GM21737 (cell line): Measurements from ENCODE around the gene POLR2F.
"Not testable (repeated sequence)": the region's sequence is repeated elsewhere in the genome, so short reads cannot be mapped to it uniquely, and the experiment has no call there.

Source experiments
- ATAC-seq: cut with Tn5 transposase; IDR thresholded peaks from one replicate; pipeline ENCODE4 v1.9.1; 2021; ENCODE audit warnings: mild to moderate bottlenecking, moderate library complexity; ENCODE audit not compliant: unreplicated experiment

Gene POLR2F

DNA sequence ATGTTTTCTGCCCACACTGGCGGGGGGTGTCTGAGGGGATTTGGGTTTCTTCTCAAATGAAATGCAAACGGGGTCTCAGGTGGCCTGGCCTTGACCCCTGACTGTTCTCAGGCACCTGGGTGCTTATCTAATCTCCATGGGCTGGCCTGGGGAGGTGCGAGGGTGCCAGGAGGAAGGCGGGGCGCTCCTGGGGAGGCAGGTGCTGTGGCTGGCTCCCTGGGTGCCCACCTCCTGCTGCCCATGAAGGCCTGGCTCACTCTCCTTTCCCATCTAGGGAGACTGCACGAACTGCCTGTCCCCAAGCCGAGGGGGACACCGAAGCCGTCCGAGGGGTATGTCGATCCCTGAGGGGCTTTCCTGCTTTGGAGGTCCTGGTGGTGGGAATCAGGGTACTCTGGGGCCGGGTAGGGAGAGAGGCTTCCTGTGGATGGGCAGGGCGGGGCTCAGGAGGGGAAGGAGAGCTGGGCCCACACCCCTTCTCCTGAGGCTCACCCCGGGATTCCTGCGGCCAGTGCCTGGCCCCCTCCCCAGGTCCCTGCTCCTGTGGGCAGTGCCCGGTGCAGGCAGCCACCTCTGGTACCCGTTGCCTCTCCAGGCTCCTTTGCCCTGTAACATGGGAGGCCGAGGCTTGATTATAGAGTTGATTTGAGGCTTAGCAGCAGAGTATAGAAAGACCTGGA lies 29.0 kb upstream of the POLR2F start:
- no peak for ATAC-seq

DNA sequence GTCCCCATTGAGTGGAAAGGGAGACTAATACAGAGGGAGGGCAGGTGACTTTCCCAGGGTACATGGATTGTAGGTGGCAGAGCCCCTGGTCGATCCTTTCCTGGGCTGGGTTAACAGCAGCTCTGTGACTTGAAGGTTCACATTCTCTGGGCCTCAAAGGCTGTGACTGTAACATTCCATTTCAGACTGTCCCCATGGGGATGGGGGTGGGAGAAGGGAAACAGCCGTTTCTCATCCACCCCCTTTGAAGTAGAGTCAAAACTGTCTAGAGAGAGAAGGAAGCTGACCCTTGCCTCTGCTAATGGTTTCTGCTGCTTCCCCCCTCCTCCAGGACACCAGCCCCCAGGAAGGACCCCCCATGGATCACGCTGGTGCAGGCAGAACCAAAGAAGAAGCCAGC lies 28.2 kb upstream of the POLR2F start:
- ATAC-seq: no peak

DNA sequence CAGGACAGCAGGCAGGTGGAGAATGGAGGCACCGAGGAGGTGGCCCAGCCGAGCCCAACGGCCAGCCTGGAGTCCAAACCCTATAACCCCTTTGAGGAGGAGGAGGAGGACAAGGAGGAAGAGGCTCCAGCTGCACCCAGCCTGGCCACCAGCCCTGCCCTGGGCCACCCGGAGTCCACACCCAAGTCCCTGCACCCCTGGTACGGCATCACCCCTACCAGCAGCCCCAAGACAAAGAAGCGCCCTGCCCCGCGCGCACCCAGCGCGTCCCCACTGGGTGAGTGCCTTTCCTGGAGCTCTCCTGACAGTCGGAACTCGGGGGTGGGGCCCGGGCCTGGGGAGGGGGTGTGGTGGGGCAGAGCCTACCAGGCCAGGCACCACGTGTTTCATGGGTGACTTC lies 27.7 kb upstream of the POLR2F start:
- no peak for ATAC-seq

DNA sequence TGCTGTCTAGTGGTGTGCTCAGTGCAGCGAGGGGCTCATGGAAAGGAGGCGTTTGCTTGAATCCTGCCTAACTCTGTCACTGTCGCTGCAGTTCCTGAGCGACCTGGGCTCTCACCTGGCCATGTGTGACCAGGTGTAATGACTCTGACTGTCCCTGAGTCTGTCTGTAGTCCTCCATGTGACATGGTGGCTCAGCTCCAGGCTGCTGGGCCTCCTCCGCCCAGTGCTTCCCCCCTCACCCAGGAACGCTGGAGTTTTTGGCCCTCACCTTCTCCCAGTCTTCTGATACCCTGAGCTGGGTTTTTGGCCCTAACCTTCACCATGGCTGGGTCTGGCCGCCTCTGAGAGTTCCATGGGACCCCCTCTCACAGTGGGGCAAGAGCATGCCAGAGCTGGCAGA lies 27.1 kb upstream of the POLR2F start:
- ATAC-seq: no peak

DNA sequence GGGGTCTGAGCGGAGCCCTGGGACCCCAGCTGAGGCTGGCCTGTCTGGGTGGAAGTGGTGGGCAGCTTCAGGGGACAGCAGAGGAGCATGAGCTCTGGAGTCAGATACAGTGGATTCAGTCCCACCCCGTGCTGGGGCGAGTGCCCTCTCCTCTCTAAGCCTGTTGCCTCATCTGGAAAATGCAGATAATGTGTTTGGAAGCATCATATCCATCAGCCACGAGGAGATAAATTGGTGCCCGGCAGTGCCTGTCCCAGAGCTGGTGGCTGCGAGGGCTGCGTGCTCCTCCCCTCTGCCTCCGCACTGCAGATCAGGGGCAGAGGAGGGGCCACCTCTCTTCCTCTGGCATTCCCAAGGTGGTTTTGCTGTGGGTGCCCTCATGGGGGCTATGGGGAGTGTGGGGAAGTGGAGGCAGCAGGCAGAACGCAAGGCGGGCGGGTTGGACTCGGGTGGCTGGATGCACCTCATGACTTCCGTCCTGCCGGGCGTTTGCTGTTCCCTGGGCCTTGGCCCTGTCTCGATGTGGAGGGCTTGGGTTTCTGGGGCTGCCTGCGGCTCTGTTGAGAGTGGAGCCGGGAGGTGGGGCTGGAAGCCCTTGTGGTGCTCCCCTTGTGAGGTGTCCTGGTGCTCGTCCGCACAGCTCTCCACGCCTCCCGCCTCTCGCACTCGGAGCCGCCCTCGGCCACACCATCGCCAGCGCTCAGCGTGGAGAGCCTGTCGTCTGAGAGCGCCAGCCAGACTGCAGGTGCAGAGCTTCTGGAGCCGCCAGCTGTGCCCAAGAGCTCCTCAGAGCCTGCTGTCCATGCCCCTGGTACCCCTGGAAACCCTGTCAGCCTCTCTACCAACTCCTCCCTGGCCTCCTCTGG lies 26.5 kb upstream of the POLR2F start:
- ATAC-seq: no peak

DNA sequence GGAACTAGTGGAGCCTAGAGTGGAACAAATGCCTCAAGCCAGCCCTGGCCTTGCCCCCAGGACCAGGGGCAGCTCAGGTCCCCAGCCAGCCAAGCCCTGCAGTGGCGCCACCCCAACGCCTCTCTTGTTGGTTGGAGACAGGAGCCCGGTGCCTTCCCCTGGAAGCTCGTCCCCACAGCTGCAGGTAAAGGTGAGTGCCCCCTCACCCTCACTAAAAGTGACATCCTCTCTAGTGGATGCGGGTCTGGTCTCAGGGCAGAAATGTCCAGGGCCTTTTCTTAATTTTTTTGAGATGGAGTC lies 25.9 kb upstream of the POLR2F start:
- ATAC-seq: no peak

DNA sequence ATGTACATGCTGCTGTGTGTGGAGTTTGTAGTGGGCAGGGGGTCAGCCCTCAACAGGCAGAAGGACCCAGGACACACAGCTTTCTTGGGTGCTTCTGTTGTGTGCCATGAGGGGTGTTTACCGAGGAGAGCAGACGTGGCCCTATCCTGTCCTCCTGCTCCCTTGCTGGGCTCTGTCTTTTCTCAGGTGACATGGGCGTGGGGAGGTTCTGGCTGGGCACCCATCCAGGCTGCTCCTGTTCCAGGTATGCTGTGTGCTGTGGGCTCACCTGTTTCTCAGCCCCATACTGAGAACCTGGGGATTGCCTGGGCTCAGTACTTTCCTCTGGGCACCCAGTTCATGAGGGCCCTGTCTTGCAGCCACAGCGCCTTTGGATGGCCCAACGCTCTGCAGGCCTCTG lies 24.1 kb upstream of the POLR2F start:
- ATAC-seq: no peak

DNA sequence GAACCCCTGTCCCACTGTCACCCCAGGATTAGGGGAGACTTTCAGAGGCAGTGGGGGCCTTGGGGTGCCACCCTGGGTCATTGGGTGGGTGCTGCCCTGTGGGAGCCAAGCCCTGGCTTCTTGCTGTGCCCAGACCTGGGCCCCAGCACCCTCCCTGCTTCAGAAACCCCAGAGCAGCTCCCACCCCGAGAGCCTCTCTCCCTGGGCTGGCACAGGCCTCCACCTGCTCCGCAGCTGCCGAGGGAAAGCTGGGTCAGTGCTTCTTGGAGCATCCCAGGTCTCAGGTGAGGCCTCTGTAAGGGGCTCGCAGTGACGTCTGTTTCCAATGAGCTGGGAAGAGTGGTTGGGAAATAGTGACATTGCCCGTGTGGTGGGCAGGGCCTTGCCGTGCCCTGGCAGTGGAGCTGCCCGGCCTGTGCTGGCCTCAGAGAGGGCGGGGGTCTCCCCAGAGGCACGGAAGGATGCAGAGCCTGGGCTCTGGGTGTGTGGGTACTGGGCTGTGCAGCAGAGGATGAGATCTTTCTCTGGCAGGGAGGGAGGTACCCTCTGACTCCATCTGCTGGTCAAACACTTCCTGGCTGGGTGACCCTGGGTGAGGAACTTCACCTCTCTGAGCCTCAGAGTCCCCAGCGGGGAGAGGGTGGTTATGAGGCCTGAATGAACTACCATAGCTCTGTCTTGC lies 23.1 kb upstream of the POLR2F start:
- no peak for ATAC-seq

DNA sequence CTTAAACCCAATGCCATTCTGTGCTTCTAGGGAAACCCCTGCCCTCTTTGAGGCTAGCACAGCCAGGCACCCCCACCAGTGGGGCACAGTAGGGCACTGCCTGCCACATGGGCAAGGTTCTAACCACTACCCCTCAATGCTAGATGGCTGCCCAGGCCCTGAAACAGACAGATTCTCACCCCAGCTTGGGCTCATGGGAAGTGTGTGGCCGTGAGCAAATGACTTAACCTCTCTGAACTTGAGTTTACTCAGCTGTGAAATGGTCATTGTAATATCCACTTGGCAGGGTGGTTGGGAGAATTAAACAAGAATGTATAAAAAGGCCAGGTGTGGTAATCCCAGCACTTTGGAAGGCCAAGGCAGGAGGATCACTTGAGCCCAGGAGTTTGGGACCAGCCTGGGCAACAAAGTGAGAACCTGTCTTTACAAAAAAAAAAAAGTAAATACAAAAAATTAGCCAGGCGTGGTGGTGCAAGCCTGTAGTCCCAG lies 22.5 kb upstream of the POLR2F start:
- no peak for ATAC-seq

DNA sequence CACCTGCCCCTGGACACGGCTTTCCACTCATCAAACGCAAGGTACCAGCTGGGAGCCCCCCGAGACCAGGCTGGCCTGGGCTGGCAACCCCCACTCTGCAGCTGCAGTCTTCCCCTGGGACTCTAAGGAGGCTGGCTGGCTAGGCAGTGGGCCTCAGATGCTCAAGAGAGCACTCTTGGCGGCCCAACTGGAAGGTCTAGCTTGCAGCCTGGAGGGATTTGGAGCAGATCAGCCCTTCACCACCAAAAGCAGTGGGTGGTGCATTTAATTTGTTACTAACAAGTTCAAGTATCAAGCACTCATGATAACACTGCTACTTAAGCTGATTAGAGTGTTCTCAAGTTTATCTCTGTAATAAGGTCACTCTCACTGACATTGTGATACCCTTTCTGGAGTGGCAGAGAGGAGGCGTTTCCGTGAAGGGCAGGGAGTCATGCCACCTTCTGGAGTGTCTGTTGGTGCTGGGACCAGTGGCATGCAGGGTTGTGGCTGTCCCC lies 21.6 kb upstream of the POLR2F start:
- no peak for ATAC-seq

DNA sequence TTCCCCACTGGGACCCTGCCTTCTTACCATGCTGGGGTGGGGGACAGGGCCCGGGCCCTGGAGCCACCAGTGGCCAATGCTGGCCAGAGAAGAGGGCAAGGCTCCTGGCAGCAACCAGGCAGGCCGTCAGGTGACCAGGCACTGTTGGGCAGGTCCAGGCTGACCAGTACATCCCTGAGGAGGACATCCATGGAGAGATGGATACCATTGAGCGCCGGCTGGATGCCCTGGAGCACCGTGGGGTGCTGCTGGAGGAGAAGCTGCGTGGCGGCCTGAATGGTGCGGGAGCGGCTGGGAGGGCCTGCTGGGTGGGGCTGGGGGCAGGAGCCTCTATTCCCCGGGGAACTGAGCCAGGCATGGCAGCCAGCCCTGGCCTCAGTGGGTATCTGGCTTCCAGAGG lies 21.1 kb upstream of the POLR2F start:
- ATAC-seq: no peak

DNA sequence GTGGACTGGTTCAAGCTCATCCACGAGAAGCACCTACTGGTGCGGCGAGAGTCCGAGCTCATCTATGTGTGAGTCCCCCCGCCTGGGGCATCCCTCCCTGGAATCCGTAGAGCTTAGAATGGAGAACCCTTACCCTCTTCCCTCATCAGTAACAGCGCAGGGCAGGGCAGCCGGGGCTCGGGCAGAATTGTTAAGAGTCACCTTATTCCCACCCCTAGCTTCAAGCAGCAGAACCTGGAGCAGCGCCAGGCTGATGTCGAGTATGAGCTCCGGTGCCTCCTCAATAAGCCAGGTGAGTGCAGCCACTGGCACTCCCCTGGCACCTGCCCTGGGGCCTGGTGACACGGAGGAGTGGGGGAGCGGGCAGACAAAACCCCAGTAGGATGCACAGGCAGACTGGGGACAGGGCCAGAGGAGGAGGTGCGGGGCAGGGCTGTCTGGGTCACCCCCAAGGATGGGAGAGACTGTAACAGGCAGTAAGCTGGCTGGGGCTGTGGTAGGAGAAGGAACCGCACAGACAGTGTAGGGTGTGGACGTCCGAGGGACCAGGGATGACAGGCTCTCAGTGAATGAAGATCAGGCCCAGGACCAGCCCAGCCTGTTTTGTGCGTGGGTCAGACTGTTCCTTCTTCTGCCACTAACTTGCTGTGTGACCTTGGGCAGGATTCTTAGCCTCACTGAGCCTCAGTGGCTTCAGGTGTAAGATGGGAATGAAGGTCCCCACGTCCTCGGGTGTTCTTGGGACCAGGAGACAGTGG lies 20.5 kb upstream of the POLR2F start:
- no peak for ATAC-seq

DNA sequence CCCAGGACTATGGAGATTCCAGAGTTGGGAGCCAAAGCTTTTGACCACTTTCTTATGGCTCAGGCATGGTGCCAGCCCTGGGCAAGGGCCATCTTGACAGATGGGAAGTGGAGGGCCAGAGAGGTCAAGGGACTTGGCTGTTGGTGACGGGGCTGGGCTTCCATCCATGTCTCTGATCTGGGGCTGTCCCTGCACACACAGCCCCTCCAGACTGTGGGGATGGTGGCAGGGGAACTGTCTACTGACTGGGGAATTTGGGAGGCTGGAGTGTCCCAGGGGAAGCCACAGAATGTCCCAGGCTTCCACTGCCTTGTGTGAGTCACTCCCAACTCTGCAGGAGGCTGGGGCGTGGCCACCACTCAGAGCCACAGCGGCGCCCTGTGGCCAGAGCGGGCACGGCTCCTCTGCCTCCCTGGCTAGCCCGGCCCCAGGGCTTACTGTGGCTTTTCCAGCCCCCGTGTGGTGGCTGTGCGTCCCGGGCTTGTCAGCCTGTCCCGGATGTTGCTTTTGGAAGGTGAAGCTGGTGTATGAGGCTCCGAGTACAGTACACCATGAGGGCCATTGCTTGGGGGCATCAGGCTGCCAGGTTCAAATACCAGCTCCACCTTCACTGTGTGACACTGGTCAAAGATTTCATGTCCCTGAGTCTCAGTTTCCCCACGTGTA lies 19.7 kb upstream of the POLR2F start:
- ATAC-seq: peak; percentile 75

DNA sequence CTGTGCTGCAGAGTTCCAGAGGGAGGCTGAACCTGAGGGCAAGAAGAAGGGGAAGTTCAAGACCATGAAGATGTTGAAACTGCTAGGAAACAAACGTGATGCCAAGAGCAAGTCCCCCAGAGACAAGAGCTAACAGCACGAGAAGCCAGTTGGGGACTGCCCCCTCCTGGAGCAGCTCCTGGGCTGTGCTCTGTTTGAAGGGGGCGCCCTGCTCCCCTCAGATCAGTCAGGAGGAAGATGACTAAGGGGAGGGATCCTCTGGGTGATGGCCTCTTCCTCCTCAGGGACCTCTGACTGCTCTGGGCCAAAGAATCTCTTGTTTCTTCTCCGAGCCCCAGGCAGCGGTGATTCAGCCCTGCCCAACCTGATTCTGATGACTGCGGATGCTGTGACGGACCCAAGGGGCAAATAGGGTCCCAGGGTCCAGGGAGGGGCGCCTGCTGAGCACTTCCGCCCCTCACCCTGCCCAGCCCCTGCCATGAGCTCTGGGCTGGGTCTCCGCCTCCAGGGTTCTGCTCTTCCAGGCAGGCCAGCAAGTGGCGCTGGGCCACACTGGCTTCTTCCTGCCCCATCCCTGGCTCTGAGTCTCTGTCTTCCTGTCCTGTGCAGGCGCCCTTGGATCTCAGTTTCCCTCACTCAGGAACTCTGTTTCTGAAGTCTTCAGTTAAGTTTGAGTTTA lies 12.7 kb upstream of the POLR2F start:
- ATAC-seq: no peak

DNA sequence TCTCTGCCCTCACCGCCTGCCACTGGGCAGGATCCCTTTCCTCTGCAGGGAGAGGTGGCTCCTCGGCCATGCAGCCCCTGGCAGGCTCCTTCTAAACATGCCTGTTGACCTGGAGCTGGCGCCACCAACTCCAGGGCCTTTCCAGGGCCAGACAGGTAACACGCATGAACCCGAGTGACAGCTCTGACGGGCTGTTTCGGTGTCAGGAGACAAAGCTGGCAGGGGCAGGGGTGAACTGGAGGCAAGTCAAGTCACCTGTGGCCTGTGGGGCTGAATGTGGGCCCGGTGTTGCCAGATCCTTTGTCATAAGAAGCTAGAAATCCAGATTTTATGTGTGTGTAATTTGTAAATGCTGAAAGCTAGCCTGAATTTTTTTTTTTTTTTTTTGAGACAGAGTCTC lies 11.4 kb upstream of the POLR2F start:
- no peak for ATAC-seq

DNA sequence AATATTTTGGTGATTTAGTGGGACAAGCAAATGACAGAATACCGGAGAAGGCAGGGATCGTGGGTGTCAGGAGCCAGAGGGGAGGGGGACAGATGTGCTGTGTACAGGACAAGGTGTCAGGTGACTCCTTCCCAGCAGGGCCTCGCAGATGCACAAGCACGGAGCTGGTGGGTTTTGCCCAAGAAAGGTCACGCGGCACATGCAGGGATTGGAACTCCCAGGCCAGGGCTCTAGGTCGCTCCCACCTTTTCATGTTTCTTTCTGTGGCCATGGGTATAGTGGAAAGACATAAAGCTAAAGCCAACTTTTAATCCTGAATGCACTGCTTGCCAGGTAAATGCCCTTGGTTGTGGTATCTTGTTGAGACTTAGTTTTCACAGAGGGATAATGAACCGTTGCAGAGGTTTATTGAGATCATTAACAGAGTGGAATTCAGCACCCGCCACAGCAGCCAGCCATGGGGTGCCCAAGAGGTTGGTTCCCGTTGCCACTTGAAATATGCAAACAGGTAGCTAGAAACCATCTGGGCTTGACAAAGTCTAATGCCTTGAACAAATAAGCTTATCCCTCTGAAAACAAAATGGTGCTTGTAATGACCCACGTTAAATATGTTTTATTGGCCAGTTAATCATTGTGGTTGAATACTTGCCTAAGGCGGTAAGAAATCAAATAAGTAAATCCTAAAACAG lies 10.2 kb upstream of the POLR2F start:
- no peak for ATAC-seq

DNA sequence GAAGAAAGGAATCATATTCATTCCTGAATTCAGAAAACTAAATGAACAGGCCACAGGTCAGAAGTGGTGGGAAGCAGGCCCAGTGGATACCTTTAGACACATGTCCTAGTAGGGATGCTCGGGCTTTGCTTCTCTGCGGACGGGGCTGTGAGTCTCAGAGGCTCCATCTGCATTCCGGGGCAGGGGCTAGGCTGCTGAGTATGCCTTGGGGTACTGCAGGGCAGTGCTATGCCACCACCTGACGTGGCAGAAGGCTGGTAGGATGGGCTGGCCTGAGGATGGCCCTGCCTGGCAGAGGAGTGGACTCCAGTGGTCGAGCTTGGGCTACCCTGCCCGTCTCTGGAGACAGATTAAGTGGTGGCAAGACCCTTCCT lies 9.7 kb upstream of the POLR2F start:
- ATAC-seq: no peak

DNA sequence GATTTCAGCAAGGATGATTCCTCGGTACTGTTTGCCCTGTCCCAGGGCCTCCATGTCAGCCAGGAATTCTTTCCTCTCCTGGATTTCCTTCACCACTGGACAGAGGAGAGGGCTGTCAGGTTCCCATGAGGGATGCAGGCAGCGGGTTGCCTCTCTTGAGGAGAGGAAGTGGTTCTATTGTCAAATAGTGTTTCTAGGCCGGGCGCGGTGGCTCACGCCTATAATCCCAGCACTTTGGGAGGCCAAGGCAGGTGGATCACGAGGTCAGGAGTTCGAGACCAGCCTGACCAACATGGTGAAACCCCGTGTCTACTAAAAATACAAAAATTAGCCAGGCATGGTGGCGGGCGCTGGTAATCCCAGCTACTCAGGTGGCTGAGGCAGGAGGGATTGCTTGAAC lies 9.1 kb upstream of the POLR2F start:
- not testable (repeated sequence) for ATAC-seq

DNA sequence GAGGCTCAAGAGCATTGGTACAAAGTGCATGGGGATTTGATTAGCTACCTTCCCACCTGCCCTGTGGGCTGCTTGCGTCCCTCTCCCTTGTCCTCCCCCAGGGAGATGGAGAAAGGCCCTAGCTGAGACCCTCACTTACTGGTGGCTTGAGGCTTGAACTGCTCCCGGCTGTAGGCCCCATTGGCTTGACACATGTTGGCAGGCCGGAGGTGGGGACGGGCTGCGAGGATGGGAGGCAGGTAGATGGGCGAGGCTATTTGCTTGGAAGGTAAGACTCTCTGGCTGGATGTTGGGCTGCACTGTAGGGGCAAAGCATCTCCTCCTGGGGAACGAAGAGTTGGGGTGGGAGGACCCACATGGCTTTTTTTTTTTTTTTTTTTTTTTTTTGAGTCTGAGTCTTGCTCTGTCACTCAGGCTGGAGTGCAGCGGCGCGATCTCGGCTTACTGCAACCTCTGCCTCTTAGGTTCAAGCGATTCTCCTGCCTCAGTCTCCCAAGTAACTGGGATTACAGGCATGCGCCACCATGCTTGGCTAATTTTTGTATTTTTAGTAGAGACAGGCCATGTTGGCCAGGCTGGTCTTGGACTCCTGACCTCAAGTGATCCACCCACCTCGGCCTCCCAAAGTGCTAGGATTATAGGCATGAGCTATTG lies 6.2 kb upstream of the POLR2F start:
- ATAC-seq: not testable (repeated sequence)
